RWPE1 (cell line): ENCODE results near the gene SLC25A21.
"Not testable (repeated sequence)": the region's sequence is repeated elsewhere in the genome, so short reads cannot be mapped to it uniquely, and the experiment has no call there.

ENCODE experiments used
- CTCF ChIA-PET: fragments of 350-600 bp; sonication (Branson Sonifier 250); formaldehyde crosslinking; extraction: SDS; loops from one replicate; lab custom pipeline; 2021; lab: Yijun Ruan, JAX
- POLR2A ChIA-PET: fragments of 400-600 bp; formaldehyde crosslinking; extraction: SDS; loops from one replicate; lab custom pipeline; 2020; ENCODE audit warnings: antibody characterized with exemption; ENCODE audit not compliant: low non-redundant PET; lab: Yijun Ruan, JAX
- DNase-seq: peaks from one replicate; pipeline ENCODE4 v3.0.0; 2012; ENCODE audit warnings: low spot score
- H3K27ac ChIP-seq: fragments of 450-650 bp; 2 replicates; pipeline ENCODE4 v1.5.1; 2017
- TF ChIP-seq, protein P1 (sequence below): fragments of 450-650 bp; conservative IDR thresholded peaks from 2 replicates; pipeline ENCODE4 v1.5.1; 2017; ENCODE audit warnings: low read depth, mild to moderate bottlenecking

SLC25A21 gene

DNA sequence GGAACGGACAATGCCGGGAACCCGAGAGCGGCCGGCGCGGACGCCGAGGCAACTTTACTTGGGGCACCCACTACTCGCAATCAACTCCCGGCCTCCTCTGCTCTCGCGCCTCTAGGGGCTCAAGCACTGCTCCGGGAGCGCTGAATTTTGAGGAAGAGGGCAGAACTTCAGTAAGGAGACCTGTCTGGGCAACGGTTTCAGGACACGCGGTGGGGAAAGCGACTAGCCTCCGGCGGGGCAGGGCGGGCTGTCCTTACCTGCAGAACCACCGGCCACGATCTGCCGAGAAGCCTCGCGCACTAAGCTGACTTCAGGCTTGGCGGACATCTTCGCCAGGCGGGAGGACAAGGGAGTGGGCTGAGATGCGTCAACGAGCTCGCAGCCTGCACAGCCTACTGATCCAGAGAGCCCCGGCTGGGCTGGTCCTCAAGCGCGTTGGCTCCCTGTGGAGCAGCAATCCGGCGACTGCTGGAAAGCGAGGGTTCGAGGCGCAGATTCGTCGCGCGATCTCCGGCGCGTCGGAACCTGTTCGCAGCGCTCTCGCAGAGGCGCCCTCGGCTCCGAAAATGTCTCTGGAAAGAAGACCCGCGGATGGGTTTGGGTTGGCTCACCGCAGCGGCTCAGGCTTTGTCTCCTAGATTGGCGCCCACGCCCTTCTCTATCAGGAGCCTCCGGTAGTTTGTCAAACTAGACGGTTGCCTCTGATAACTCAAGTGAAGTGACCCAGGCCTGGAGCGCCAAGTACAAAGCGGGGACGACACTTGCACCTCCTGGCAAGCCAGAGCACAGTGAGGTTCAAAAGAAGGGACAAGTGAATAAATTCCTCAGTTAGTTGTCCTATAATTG is at the start of gene SLC25A21:
Gene SLC25A21, minus strand, starts transcription at position 583 of the 846 bp plus-strand sequence.
- H3K27ac ChIP-seq: peak within 1 kb of the TSS; percentile 87
- ChIA-PET CTCF (interaction anchor here (0.6 to 1.8 kb wide), 2 partner anchors 22 to 59 kb away, joined by 4 read pairs; no protein-coding TSS in a partner anchor), POLR2A (no interaction called here)
- TF ChIP-seq, protein P1, sequence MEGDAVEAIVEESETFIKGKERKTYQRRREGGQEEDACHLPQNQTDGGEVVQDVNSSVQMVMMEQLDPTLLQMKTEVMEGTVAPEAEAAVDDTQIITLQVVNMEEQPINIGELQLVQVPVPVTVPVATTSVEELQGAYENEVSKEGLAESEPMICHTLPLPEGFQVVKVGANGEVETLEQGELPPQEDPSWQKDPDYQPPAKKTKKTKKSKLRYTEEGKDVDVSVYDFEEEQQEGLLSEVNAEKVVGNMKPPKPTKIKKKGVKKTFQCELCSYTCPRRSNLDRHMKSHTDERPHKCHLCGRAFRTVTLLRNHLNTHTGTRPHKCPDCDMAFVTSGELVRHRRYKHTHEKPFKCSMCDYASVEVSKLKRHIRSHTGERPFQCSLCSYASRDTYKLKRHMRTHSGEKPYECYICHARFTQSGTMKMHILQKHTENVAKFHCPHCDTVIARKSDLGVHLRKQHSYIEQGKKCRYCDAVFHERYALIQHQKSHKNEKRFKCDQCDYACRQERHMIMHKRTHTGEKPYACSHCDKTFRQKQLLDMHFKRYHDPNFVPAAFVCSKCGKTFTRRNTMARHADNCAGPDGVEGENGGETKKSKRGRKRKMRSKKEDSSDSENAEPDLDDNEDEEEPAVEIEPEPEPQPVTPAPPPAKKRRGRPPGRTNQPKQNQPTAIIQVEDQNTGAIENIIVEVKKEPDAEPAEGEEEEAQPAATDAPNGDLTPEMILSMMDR: no peak
- peak; percentile 85 for DNase-seq

DNA sequence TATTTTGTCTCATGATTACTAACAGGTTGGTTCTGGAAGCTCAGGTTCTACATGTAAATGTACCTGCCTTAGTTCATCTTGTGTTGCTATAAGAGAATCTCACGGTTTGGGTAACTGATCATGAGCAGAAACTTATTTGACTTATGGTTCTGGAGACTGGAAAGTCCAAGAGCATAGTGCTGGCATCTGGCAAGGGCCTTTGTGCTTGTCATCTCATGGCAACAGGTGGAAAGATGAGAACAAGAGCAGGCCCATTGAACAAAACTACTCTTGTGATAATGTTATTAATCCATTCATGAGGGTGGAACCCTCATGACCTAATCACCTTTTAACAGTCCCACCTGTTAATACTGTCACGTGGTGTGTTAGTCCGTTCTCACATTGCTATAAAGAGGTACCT is 48.7 kb upstream of the SLC25A21 start:
- TF ChIP-seq, protein P1: no peak
- no peak overlapping the region for H3K27ac ChIP-seq
- ChIA-PET CTCF (interaction anchor here (1.1 kb wide), 1 partner anchor 9 kb away, joined by 3 read pairs; no protein-coding TSS in a partner anchor), POLR2A (no interaction called here)
- DNase-seq: no peak

DNA sequence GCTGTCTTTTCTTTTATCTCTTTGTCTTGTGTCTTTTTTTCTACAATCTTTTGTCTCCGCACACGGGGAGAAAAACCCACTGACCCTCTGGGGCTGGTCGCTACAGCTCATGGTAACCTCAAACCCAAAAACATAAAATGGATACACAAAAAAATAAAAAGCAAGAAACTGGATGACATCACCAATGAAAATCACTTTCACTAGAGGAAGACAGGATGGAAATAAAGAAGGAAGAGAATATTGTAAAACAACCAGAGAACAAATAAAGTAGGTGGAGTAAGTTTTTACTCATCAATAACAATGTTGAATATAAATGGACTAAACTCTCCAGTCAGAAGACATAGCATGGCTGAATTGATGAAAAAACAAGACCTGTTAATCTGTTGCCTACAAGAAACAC is 42.9 kb upstream of the SLC25A21 start:
- CTCF ChIA-PET: interaction anchor here (0.8 kb wide), 1 partner anchor 26 kb away, joined by 7 read pairs; no protein-coding TSS in a partner anchor
- H3K27ac ChIP-seq: no peak overlapping the region
- POLR2A ChIA-PET: no interaction called here
- TF ChIP-seq, protein P1: no peak
- DNase-seq: no peak

DNA sequence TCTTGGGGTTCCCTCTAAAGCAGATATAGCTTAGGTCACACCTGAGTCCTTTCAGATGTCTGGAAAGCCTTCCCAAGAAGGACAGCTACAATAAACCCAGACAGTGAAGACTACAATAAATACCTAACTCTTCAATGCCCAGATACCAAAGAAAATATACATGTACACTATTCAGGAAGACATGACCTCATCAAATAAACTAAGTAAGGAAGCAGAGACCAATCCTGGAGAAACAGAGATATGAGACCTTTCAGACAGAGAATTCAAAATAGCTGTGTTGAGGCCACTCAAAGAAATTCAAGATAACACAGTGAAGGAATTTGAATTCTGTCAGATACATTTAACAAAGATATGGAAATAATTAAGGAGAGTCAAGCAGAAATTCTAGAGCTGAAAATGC is 40.6 kb upstream of the SLC25A21 start:
- TF ChIP-seq, protein P1: no peak
- CTCF ChIA-PET: no interaction called here
- no peak for DNase-seq
- H3K27ac ChIP-seq: no peak overlapping the region
- POLR2A ChIA-PET: no interaction called here

DNA sequence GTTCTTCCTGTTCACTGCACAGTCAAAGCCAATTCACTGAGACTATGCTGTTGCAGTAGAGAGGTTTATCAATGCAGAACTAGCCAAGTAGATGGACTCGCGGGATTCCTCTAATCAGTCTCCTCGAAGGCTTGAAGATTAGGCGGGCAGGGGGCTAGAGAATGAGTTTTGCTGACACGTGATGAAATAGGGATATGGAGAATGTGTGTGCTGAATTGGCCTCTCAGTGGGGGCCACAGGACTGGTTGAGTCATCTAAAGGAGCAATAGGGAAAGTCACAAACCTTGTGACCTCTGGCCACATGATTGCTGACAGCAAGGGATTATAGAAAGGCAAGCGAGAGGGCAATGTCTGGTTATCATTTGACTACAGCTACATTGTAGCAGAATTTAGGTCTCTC is 38.0 kb upstream of the SLC25A21 start:
- CTCF ChIA-PET: no interaction called here
- POLR2A ChIA-PET: no interaction called here
- TF ChIP-seq, protein P1: no peak
- DNase-seq: no peak
- no peak overlapping the region for H3K27ac ChIP-seq

DNA sequence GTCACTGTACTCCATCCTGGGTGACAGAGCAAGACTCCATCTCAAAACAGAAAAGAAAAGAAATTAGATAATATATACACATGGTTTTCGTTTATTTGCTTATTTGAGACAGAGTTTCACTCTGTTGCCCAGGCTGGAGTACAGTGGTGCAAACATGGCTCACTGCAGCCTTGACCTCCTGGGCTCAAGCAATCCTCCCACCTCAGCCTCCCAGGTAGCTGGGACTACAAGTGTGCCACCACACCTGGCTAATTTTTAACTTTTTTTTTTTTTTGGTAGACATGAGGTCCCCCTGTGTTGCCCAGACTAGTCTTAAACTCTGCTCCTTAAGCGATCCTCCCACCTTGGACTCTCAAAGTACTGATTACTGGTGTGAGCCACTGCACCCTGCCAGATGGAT is 37.2 kb upstream of the SLC25A21 start:
- POLR2A ChIA-PET, CTCF ChIA-PET, DNase-seq: not testable (repeated sequence)

DNA sequence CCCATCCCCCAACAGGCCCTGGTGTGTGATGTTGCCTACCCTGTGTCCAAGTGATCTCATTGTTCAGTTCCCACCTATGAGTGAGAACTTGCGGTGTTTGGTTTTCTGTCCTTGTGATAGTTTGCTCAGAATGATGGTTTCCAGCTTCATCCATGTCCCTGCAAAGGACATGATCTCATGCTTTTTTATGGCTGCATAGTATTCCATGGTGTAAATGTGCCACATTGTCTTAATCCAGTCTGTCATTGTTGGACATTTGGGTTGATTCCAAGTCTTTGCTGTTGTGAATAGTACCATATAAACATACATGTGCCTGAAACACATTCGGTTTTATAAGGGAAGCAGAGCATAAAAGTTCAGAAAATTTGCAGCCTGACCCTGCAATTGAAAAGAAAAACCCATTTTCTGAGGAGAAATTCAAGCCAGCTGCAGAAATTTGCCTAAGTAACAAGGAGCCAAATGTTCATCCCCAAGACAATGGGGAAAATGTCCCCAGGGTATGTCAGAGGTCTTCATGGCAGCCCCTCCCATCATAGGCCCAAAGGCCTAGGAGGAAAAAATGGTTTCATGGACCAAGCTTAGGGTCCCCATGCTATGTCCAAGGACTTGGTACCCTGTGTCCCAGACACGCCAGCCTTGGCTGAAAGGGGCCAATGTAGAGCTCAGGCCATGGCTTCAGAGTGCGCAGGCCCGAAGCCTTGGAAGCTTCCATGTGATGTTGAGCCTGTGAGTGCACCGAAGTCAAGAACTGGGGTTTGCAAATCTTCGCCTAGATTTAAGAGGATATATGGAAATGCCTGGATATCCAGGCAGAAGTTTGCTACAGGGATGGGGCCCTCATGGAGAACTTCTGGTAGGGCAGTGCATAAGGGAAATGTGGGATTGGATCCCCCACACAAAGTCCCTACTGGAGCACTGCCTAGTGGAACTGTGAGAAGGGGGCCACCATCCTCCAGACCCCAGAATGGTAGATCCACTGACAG is 33.5 kb upstream of the SLC25A21 start:
- H3K27ac ChIP-seq, DNase-seq, POLR2A ChIA-PET: not testable (repeated sequence)
- CTCF ChIA-PET: interaction anchor here (0.6 kb wide), 1 partner anchor 16 kb away, joined by 3 read pairs; no protein-coding TSS in a partner anchor

More for the DNA sequence above, 37.2 kb upstream of the SLC25A21 start:
- H3K27ac ChIP-seq: not testable (repeated sequence)
